Measurements from ENCODE around the gene RHBDF2.

DNA sequence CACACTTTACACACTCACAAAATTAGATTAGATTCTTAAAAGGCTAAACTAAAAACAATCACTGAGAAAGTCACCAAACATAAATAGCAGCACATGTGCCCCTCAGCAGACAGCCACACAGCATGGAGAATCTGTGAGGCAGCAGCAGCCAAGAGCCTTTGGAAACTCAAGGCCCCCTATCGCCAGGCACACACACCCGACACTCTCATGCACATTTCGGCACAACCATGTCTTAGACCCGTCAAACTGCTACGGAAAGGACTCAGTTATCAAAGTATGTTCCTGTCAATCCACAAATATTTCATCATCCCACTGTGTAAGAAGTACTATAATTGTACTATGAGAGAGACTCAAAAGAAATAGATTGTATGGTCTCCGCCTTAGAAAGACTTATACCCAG lies 69.2 kb downstream of the RHBDF2 start:
- TF ChIP-seq REST (IDR thresholded peaks at IDR 0.05; ENCODE audit: insufficient read depth in 1 of 2, low read depth in 2 of 2, low read length in 2 of 2) (no peak), FOXP2 (optimal IDR thresholded peaks at IDR 0.05; ENCODE audit: borderline replicate concordance, extremely low read depth, extremely low read length, insufficient read depth) (no peak), TAF1 (IDR thresholded peaks at IDR 0.05; ENCODE audit: borderline replicate concordance, insufficient read depth, low read length) (no peak), SIN3A (IDR thresholded peaks at IDR 0.05; ENCODE audit: borderline replicate concordance, insufficient read depth, low read length) (no peak)
